GM12891 (cell line): ENCODE data around the gene COL24A1.

Source experiments
- POLR2A ChIP-seq: IDR thresholded peaks from 2 replicates; pipeline ENCODE4 v1.6.1; 2011; ENCODE audit warnings: low read depth, low read length, control low read depth
- POLR2AphosphoS5 ChIP-seq: IDR thresholded peaks from 2 replicates; pipeline ENCODE4 v1.6.1; 2011; ENCODE audit warnings: low read depth, low read length, control low read depth
- POU2F2 ChIP-seq: IDR thresholded peaks from 2 replicates; pipeline ENCODE4 v1.6.1; 2011; ENCODE audit warnings: low read depth, mild to moderate bottlenecking, control low read depth, low read length, moderate library complexity
- TAF1 ChIP-seq: IDR thresholded peaks from 2 replicates; pipeline ENCODE4 v1.6.1; 2011; ENCODE audit warnings: low read depth, low read length, control low read depth

- TF ChIP-seq POLR2A (no peak), TAF1 (no peak), POLR2AphosphoS5 (no peak), POU2F2 (no peak)
Measured at GRCh38 chr1:86191958-86192357, 35.4 kb upstream of the COL24A1 start.
